Coronary artery (tissue), 2 donors: Measurements from ENCODE around the gene FLCN.

Source experiments
- DNase-seq: peaks from one replicate; pipeline ENCODE4 v3.0.0-alpha.2; 2017; ENCODE audit warnings: low spot score
- H3K27ac ChIP-seq, 2 donors: fragments of 200-600 bp; sonication (generic); one replicate each; pipeline ENCODE4 v1.5.1; 2016 to 2019
- H3K4me3 ChIP-seq: fragments of 200-600 bp; sonication (generic); 2 replicates; pipeline ENCODE4 v1.5.1; 2016; ENCODE audit warnings: mild to moderate bottlenecking, moderate library complexity
- CTCF ChIP-seq: fragments of 200-600 bp; sonication (generic); IDR thresholded peaks from one replicate; pipeline ENCODE4 v1.5.1; 2019; ENCODE audit warnings: antibody characterized with exemption

FLCN gene

GRCh38 chr17:17253406-17253805, 16.4 kb upstream of the FLCN start:
- no peak overlapping the region for H3K4me3 ChIP-seq
- TF ChIP-seq CTCF: no peak
- DNase-seq: no peak
- H3K27ac ChIP-seq: no peak overlapping the region

- no peak for TF ChIP-seq CTCF
- no peak overlapping the region for H3K4me3 ChIP-seq
- DNase-seq: no peak
- H3K27ac ChIP-seq: no peak overlapping the region
Measured at GRCh38 chr17:17252149-17252661, 15.2 kb upstream of the FLCN start.

GRCh38 chr17:17246879-17247278, 9.9 kb upstream of the FLCN start:
- TF ChIP-seq CTCF: no peak
- no peak overlapping the region for H3K27ac ChIP-seq
- H3K4me3 ChIP-seq: no peak overlapping the region
- no peak for DNase-seq

GRCh38 chr17:17243163-17243562, 6.2 kb upstream of the FLCN start:
- Histone ChIP-seq H3K27ac (no peak overlapping the region), H3K4me3 (no peak overlapping the region)
- no peak for DNase-seq
- no peak for TF ChIP-seq CTCF

- Histone ChIP-seq H3K4me3 (no peak overlapping the region), H3K27ac (no peak overlapping the region)
- no peak for TF ChIP-seq CTCF
- no peak for DNase-seq
Measured at GRCh38 chr17:17242246-17242645, 5.3 kb upstream of the FLCN start.

GRCh38 chr17:17241656-17242055, 4.7 kb upstream of the FLCN start:
- Histone ChIP-seq H3K27ac (no peak overlapping the region), H3K4me3 (no peak overlapping the region)
- no peak for DNase-seq
- no peak for TF ChIP-seq CTCF

- Histone ChIP-seq H3K4me3 (no peak overlapping the region), H3K27ac (no peak overlapping the region)
- TF ChIP-seq CTCF: no peak
- DNase-seq: no peak
Measured at GRCh38 chr17:17239832-17240231, 2.9 kb upstream of the FLCN start.
